SIG-M5 treated with dmso at 0.1 percent for 504 hours (cell line): ENCODE results near the gene AP2B1.
A peak's percentile ranks its signal among the peaks of the same experiment; 100 is the strongest.
"Not testable (repeated sequence)": the region's sequence is repeated elsewhere in the genome, so short reads cannot be mapped to it uniquely, and the experiment has no call there.

ENCODE experiments used
- DNase-seq: peaks from one replicate; lab custom pipeline; 2025; ENCODE audit not compliant: unreplicated experiment; lab: John Stamatoyannopoulos, UW

AP2B1 gene

DNA sequence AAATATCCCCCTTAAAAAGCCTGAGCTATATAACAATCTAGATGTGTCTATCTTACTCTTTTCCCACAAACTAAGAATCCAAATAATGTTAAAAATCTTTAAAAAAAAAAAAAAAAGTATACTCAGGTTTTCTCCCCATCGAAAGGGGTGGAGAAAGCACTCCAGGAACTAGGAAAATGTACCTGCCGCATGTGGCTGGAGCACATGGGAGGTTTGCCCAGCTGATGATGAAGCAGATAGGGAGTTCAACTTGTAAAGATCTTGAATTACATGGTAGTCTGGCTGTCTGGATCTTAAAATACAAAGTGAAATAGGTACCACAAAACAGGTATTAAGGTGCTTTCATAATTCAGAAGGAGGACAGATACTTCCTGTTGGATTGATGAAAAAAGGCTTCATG lies 17.7 kb upstream of the AP2B1 start:
- DNase-seq, result no peak

DNA sequence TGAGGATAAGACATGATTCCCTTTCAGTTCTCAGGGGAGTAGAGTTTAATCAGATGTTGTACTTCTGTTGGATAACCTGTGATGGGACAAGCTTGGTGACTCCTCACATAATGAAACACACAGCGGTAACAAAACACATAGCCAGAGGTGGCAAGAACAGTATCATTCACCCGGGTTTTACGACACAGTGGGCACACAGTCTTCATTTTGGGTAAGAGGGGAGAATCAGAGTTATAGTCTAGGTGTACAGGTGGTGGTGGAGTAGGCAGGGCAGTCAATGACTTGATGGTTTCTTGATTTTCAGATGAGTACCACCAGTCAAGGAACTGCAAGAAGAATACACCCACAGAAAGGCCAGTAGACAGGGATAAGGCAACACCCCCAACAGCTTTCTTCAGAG lies 11.4 kb upstream of the AP2B1 start:
- no peak for DNase-seq

DNA sequence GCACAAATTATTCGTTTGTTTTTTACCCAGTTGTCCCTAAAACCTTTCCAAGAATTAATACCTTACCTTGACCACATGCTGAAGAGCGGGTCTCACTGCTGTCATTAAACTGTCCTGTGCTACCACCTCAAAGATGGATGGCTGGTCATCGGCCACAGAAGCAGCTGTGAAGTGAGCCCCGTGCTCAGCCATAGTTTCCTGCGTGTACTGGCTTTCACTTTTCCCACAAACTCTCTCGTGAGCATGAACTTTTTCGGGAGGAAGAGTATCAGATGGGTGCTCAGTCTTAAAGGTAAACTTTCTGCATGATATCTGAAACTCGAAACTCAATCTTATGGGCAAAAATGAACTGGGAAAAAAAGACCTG lies 9.3 kb upstream of the AP2B1 start:
- no peak for DNase-seq

DNA sequence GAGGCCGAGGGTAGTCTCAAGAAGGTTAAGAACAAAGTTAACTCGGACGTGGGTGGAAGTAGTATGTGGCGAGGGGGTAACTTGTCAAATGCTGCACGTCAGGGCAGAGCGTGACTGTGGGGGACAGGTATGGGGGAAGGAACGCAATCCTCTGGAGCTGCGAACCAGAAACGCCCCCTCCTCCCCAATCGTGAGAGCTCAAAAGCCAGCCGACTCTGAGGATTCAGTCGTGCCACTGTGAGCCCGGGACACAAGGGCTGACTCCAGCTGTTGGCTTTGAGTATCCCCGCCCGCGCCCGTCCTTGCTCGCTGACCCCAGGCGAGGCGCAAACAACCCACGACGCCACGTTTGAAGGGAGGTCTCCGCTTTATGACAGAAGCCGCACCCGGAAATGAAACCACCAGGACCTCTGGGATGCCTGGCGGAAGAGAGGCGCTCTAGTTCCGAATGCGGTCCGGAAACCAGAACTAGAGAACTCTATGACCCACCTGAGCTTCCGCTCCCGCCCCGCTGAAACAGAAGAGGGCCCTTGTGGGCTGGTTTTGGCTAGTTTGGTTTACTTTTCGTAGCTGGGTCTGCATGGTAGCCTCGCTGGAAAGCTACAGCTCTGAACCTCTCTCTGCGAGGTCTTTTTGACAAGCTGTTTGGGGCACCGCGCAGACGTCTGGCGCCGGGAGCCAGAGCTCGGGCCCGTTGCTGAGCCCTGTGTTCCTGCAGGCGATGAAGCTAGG lies 8.8 kb upstream of the AP2B1 start, which contains the start of gene PEX12:
Gene PEX12, minus strand, starts transcription at position 375 of the 732 bp plus-strand sequence. CDS start 550 bp downstream, outside the sequence.
- peak; percentile 95 for DNase-seq

DNA sequence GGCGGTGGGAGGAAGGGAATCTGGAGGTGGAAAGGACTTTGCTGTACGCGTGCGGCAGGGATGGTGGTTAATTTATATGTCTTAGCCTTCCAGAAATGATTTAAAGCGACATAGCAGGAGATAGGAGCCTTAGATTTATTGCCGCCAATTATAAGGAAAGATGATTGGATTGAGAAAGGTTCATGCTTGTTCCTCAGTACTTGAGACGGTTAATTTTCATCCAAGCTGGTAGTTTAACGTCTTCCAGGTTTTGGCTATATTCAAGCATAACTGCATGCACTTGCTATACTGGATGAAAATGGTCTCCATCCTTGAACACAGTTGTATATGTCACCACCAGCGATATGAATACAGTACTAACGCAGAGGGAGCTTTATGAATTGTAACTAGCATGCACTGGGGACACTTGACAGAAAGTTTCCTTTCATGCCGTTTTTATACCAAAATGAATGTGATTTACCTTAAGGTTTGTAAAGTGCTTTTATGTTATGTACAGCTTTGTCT lies 8.1 kb upstream of the AP2B1 start:
- DNase-seq, result no peak

DNA sequence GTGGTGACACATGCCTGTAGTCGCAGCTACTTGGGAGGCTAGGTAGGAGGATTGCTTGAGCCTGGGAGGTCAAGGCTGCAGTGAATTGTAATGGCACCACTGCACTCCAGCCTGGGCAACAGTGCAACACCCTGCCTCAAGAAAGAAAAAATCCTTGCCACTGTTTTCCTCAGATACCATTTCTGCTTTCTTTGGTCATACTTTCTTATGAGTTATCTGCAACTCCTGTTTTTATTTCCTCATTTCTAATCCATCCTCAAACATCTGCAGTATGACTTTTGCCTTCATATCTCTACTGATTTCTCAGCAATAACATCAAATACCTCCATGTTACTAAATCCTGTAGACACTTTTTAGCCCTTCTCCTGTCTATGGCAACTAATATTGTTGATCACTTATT lies 3.1 kb upstream of the AP2B1 start:
- DNase-seq, result no peak

DNA sequence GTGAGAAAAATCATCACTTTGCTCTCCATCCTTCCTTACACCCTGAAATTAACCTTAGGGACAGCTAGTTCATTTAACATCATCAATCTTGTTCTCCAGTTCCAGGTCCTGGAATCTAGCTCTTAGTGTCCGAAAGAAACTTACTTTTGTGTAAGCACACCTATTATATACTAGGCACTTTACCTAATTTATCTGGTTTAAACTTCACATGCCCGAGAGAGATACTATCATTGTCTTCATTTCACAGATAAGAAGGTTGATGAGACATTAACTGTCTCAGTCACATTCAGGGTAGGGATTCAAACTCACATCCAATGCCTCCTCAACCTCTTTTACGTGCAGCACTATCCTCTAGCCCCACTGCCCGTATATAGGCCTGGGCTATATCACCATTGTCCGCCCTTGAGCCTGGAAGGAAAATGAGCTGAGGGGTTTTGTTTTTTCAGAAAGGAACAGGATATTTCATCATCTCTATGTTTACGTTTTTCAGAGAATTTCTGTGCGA lies 501 bp upstream of the AP2B1 start:
- DNase-seq, result no peak

DNA sequence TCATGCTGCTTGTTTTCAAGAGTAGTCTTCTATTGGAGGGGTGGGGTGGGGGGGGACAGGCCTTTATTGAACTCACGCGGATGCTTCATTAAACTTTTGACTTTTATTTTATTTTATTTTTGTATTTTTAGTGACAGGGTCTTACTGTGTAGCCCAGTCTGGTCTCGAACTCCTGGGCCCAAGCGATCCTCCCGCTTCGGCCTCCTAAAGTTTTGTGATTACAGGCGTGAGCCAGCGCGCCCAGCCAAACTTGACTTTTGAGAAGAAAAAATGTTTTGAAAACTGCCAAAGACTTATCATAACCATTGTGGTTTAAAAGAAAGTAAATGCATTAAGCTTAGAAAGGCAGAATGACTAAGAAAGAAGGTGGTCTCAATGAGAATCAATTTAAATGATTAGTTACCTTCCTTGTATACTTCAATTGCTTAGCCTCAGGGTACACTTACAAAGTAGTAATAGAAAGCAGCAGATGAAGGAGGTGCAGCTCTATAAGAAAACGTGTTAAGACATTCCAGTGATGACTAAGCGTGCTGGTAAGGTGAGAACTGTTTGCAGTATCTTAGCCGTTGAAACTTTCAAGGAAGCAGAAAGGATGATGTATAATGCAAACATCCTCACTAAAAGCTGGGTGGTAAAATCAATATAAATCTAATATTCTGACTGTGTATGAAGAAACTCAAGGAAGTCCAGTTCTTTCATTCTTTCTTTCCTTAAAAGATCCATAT lies 1.2 kb downstream of the AP2B1 start:
- peak; percentile 46 for DNase-seq

DNA sequence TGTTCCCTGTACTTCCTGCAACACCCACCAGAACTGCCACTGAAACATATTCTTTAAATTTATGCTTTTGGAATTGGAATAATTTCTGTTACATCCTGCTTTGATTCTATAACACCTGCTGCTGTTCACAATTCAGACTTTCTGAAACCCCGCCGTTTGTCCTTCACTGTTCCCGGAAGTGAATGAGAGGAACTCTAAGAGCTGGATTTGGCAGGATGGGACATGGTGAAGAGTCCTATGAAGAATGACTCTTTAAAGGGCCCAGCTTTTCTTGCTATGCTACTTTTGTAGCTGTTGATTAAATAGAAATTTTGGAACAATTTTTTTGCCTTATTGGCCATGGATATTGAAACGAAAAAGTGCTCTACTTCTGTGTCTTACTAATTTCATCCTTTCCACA lies 8.9 kb downstream of the AP2B1 start:
- no peak for DNase-seq

DNA sequence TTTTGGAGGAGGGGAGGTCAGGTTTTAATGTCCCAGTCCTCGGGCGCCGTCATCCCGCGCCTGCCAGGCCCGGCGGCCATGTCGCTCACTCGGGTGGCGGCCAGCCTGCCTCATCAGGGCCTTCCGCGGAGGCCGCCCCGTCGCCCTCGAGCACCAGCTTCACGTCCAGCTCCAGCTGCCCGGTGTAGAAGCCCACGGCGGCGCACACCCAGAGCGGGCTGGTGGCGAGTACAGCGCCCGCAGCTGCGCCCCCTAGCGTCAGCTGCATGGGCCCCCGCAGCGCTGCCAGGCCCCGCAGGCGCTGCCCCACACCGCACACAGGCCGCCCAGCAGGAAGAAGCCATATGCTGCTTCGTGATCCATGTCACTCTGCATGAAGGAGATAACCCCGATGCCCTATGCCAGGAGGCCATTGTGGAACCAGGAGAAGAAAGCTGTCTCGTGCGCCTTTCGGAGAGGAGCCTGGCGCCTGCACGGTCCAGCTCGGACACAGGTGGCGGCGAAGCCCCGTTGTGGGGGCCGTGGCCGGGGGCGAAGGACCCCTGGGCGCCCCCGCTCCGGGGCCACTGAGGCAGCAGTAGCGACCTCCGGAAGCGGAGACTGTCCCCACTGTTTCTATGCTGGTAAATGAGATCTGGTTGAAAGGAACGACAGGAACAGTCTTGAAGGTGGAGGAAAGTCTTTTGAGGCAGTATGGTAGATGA lies 9.6 kb downstream of the AP2B1 start:
- no peak for DNase-seq

DNA sequence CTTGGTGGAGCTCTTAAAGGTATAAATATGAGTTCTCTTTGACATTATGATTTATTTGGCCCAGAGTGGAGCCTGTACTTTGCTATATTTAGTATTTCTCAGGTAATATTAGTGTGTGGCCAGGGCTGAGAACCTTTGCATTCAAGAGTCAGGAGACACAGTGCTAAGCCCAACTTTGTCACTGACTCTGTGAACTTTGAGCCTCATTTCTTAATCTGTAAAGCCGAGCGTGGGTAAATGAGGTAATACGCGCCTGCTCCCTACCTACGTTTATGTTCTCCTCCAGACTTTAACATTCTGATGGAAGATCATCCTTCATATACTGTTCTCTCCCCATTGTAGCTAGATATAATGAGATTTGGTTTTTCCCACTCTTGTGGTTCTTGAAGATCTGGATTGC lies 10.5 kb downstream of the AP2B1 start:
- no peak for DNase-seq

DNA sequence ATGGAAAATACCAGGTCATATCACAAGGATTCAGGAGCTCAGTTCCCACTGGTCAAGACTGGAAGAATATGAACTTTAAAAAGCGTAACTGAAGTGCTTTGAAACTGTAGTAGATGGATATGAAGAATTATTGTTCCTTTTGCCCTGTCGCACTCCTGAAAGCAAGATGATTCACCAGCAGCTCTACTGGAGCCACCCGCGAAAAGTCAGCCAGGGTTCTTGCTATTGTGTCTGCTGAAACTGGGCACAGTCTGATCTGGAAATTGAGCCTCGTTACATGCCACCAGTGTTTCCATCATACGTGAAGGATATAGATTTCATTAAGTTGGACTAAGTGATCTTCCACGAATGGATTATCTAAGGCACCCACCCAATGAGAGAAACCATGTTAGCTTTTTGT lies 16.6 kb downstream of the AP2B1 start:
- DNase-seq, result no peak

DNA sequence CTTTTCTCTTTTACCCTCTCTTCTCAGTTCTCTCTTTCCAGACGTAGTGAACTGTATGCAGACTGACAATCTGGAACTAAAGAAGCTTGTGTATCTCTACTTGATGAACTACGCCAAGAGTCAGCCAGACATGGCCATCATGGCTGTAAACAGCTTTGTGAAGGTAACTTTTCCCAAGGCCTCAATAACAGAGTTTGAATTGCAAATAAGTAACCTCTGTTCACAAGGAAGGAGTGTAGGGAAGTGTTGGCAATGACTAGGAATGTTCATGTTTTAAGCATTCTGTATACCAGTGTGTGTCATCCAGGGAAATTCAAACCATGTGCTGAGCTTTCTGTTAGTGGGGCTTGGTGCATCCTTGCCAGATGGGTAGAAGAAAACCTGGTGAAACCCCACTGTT lies 18.6 kb downstream of the AP2B1 start:
- no peak for DNase-seq

DNA sequence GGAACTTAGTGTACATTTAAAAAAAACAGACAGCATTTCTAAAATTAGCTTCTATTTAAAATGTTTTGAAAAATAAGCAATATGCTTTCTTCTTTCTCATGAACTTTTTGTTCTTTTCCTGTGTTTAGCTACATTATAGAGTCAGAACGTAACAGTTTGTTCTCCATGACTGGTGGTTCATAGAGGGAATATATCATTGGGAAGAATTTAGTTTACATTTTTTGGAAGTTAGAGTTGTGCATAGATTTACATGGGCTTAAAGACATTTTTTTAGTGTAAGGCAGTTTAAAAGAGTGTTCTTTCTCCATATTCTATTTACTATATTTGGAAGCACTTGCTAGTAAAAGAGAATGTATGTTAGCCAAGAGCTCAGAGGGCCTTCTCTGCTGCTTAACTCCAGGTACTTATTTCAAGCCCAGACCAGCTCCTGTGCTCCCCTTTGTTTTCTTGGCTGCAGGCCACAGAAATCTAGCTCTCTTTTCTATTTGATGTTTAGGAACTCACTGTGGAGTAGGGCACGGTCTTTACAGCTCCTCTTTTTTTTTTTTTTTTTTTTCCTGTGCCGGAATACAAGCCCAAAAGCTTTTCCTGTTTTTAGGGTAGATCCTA lies 20.2 kb downstream of the AP2B1 start:
- no peak for DNase-seq

DNA sequence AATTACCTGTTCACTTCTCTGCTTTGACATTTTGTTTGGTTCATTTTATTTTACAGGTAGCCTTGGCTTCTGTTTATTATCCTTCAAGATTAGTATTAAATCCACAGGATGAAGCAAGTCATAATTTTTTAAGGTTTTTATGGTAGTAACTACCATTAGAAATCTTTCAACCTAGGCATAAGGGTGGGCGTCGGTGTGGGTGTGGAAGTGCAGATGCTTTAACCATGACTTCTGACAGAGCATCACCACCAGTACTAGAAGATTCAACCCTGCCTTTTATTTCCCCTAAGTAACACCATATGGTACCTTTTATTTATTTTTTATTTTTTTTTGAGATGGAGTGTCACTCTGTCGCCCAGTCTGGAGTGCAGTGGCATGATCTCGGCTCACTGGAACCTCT lies 22.7 kb downstream of the AP2B1 start:
- no peak for DNase-seq

DNA sequence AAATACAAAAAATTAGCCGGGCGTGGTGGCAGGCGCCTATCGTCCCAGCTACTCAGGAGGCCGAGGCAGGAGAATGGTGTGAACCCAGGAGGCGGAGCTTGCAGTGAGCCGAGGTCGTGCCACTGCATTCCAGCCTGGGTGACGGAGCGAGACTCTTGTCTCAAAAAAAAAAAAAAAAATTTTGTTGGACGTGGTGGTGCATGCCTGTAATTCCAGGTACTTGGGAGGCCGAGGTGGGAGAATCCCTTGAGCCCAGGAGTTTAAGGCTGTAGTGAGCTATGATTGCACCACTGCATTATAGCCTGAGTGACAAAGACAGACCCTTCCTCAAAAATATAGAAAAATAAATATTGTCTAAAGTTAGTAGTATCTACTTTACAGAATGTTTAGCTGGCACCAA lies 23.6 kb downstream of the AP2B1 start:
- DNase-seq, result not testable (repeated sequence)

DNA sequence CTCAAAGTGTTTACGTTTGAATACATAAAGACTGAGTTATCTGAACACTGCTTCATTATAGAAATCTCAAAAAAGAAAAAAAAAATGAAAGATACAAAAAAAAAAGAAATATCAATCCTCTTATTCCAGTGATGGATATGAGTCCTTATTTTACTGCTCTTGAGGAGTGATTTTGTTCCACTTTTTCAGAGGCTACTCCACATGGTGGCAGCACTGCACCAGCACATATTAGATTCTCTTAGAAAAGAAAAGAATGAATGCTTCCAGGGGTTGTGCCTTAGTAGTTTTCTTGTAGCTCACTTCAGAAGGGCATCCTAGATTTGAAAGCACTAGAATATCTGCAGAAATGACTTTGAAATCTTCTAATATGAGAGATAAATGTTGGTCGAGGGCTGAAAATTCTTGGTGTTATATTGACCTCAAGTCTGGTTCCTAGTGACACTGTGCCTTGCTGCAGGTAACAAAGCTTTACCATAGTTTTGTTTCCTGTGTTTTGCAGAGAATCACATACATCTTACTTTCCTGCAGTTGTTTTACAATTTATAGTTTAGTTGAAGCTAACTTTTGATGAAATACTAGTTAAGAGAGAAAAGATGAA lies 25.9 kb downstream of the AP2B1 start:
- peak; percentile 5 for DNase-seq

DNA sequence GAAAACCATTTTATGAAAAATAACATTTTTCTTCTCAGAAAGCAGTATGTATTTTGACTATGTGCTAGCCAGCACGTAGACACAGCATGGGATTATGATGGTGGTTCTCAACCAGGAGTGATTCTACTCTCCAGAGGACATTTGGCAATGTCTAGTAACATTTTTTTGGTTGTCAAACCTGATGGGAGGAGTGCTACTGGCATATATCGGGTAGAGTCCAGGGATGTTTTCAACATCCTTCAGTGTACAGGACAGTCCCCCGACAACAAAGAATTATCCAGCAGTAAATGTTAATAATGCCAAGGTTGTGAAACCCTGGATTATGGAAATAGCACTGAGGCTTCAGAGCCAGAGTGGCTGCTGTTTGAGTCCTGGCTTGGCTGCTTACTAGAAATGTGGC lies 27.7 kb downstream of the AP2B1 start:
- no peak for DNase-seq

DNA sequence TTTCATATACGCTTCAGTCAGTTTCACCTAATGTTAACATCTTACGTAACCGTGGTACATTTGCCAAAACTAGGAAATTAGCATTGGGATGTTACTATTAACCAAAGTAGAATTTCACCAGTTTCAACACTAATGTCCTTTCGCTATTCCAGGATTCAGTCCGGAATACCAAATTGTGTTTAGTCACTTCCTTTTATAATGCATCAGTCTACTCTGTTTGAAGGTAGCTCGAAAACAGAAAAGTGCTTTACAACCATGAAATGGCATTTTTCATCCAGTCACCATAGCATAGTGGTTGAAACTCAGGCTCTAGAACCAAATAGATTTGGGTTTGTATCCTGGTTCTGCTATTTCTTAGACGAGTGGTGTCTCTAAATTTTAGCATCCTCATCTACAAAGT lies 29.4 kb downstream of the AP2B1 start:
- no peak for DNase-seq

DNA sequence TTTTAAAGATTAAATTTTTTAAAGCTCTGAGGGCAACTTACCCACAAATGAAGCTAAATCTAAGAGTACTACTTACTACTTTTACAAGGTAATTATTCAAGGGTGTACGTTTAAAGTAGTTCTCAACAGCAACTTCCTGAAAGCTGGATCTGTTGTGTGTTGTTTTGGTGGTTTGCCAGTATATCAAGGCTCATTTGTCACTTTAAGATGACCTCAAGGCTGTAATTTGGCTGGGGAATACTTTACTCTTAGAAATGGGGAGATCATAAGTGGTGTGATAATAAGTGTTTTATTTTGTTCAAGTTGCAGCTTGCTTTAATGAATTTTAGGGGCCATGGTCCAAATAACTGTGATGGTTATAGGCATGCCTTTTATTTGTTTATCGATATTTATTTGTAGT lies 30.4 kb downstream of the AP2B1 start:
- no peak for DNase-seq

DNA sequence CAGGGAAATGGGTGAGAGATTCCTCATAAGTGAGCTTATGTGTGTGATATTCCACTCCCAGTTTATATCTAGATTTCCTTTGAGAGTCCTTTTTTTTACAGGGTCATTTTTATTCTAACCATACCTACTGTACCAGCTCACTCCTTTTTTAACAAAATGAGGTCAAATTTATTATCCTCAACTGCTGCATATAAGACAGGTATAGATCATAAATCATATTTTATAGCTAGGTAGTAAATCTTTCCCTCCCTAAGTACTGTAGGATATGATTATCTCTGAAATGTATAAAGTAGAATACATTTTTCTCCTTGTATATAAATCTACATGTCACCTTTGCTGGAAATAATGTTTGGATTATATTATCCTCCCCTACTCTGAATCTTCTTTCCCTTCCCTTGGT lies 31.5 kb downstream of the AP2B1 start:
- DNase-seq, result no peak
